Ascending aorta (tissue), 2 donors: Measurements from ENCODE around the gene MAFG. TPM values are rescaled to one million over a fixed set of nuclear protein-coding genes. Genes with fewer than 3 reads are reported as not detected.

ENCODE experiments used
- DNase-seq, 2 donors: peaks; one replicate each; pipeline ENCODE4 v3.0.0-alpha.2; 2019; ENCODE audit warnings: low spot score in 2 of 2
- H3K27ac ChIP-seq, 2 donors: fragments of 200-600 bp; sonication (generic); one replicate each; pipeline ENCODE4 v1.5.1; 2016 to 2017; ENCODE audit warnings: mild to moderate bottlenecking in 1 of 2
- H3K27me3 ChIP-seq: fragments of 200-600 bp; sonication (generic); one replicate; pipeline ENCODE4 v1.5.1; 2017
- H3K36me3 ChIP-seq, 2 donors: fragments of 200-600 bp; sonication (generic); one replicate each; pipeline ENCODE4 v1.5.1; 2016
- H3K4me1 ChIP-seq, 2 donors: fragments of 200-600 bp; sonication (generic); one replicate each; pipeline ENCODE4 v1.5.1; 2016 to 2017; ENCODE audit warnings: mild to moderate bottlenecking in 1 of 2
- H3K4me3 ChIP-seq, 2 donors: fragments of 200-600 bp; sonication (generic); one replicate each; pipeline ENCODE4 v1.5.1; 2016 to 2017; ENCODE audit warnings: mild to moderate bottlenecking in 1 of 2
- H3K9me3 ChIP-seq, 2 donors: fragments of 200-600 bp; sonication (generic); one replicate each; pipeline ENCODE4 v1.5.1; 2016
- intact Hi-C: fragments of 100-400 bp; cut with DNase I; formaldehyde crosslinking; loops from one replicate; pipeline ENCODE4 v1.15.1; 2023
- total RNA-seq: library from RNA; depleted of rRNA; stranded (reverse); fragments of >200 nt; gene quantifications from one replicate; pipeline ENCODE4 v1.1.0, GENCODE V29; 2016
- TF ChIP-seq, protein P1 (sequence below), 3 experiments: fragments of 200-600 bp in 2 of 3; fragments of 450-650 bp in 1 of 3; sonication (generic) in 2 of 3; IDR thresholded peaks; one replicate each; pipeline ENCODE4 v1.5.1; 2016 to 2019; ENCODE audit warnings: antibody characterized with exemption in 3 of 3, mild to moderate bottlenecking in 1 of 3, moderate library complexity in 1 of 3

MAFG gene
- total RNA-seq, 1 donor from 2014 or later: 28.7 TPM

DNA sequence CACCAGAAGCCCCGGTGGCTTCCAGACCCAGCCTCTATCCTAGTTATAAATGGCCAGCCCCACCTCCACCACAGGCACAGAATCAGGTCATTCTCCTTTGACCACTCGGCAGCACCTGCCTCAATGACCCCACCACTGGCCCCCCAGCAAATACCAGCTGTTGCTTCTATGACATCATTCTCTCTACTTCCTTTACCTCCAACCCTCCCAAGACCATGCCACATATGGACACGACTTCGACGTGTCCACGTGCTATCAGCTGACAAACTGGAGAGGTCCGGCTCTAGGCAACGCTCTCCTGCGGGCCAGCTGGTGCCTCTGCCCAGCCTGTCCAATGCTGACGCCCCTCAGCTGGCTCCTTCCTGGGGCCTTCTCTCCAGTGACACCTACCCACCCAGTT, 42.1 kb downstream of the MAFG start:
- Histone ChIP-seq H3K36me3 (peaks cover 45 to 55% of the 10 kb centered on the region in 2 donors), H3K4me3 (no peak overlapping the region), H3K4me1 (peaks cover 6 to 12% of the 10 kb centered on the region in 2 donors), H3K27me3 (no peaks in the 10 kb centered on the region), H3K9me3 (no peaks in the 10 kb centered on the region), H3K27ac (peak overlapping the region in 1 of 2 donors; percentile 48)
- TF ChIP-seq, protein P1, sequence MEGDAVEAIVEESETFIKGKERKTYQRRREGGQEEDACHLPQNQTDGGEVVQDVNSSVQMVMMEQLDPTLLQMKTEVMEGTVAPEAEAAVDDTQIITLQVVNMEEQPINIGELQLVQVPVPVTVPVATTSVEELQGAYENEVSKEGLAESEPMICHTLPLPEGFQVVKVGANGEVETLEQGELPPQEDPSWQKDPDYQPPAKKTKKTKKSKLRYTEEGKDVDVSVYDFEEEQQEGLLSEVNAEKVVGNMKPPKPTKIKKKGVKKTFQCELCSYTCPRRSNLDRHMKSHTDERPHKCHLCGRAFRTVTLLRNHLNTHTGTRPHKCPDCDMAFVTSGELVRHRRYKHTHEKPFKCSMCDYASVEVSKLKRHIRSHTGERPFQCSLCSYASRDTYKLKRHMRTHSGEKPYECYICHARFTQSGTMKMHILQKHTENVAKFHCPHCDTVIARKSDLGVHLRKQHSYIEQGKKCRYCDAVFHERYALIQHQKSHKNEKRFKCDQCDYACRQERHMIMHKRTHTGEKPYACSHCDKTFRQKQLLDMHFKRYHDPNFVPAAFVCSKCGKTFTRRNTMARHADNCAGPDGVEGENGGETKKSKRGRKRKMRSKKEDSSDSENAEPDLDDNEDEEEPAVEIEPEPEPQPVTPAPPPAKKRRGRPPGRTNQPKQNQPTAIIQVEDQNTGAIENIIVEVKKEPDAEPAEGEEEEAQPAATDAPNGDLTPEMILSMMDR (IDR thresholded peaks at IDR 0.05): no peak
- DNase-seq: no peak
- intact Hi-C loops: no loop called here

DNA sequence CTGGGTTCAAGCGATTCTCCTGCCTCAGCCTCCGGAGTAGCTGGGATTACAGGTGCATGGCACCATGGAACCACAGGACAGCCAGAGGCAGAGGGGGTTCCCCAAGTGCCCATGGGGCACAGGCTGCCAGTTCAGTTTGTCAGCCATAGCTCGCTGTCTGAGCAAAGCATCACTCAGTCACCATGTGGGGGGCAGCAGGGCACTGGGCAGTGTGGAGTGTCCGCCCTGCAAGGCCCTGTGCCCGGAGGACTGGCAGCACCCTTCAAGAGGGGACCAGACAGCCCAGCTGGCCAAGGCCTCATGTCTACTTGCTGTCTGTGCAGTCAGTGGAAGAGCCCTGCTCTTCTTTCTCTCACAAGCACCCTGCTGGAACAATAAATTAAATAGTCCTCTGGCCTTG, 42.6 kb downstream of the MAFG start:
- Histone ChIP-seq H3K36me3 (peaks cover 46 to 53% of the 10 kb centered on the region in 2 donors), H3K9me3 (no peaks in the 10 kb centered on the region), H3K27me3 (no peaks in the 10 kb centered on the region), H3K27ac (peak overlapping the region; percentile 27 to 48), H3K4me3 (no peak overlapping the region), H3K4me1 (peaks cover 1 to 7% of the 10 kb centered on the region in 2 donors)
- TF ChIP-seq, protein P1 (IDR thresholded peaks at IDR 0.05): no peak
- intact Hi-C loops: no loop called here
- DNase-seq: no peak

DNA sequence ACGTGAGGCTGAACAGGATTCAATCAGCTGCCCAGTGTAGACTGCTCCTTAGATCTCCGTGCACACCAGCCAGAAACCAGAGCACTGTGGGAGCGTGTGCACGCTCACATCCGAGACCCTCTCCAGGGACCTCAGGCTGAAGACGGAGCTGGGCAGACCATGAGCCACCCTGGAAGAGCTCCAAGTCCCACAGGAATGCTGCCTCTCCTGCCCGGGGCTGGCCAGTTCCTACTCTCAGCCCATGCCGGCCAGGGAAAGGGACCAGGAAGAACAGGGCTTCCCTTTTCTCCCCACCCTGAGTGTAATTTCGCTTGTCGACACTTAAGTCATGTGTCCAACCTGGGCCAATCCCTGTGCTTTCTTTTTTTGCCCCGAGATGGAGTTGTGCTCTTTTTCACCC, 43.0 kb downstream of the MAFG start:
- Histone ChIP-seq H3K27ac (peak overlapping the region; percentile 27 to 48), H3K36me3 (peaks cover 46 to 53% of the 10 kb centered on the region in 2 donors), H3K4me3 (no peak overlapping the region), H3K4me1 (peaks cover 0 to 5% of the 10 kb centered on the region in 2 donors), H3K9me3 (no peaks in the 10 kb centered on the region), H3K27me3 (no peaks in the 10 kb centered on the region)
- no peak for DNase-seq
- intact Hi-C loops: no loop called here
- TF ChIP-seq, protein P1 (IDR thresholded peaks at IDR 0.05): no peak

DNA sequence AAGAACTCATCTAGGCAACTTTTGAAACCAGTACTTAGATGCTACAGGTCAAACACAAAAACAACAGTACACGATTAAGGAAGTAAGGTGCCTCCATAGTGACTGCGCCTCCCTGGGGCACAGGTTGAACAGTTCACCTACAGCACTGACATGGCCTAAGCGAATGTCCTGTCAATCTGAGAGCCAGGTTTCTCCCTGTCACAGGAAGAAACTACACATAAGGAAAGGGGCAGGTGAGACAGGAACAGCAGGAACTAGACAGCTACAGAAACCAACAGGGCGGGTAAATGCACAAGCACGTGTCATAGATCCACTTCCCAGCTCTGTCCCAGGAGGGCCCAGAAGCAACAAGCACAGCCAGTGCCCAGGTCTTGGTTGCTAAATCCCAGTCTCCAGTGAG, 48.4 kb downstream of the MAFG start:
- no peaks in the 10 kb centered on the region for H3K27me3 ChIP-seq
- DNase-seq: no peak
- TF ChIP-seq, protein P1 (IDR thresholded peaks at IDR 0.05): no peak
- intact Hi-C loops: no loop called here
- no peaks in the 10 kb centered on the region for H3K9me3 ChIP-seq
- no peak overlapping the region for H3K27ac ChIP-seq
- H3K4me1 ChIP-seq: no peaks in the 10 kb centered on the region
- H3K4me3 ChIP-seq: no peak overlapping the region
- H3K36me3 ChIP-seq: peaks cover 15 to 24% of the 10 kb centered on the region in 2 donors

DNA sequence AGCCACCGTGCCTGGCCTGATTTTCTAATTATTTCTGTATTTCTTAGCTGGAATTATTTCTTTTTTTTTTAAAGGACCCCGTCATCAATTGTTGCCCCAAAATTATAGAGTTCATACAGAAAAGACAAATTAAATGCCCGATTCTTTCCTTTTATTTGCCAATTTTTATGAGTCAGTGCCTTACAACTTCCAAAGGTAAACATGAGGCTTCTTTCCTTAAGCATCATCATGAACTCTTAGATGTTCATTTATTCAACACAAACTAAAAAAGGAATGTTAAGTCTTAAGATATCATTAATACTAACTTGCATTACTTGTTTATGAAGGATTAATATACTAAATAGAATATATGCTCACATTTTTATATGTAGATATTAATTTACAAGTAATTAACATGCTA, 49.2 kb downstream of the MAFG start:
- TF ChIP-seq, protein P1 (IDR thresholded peaks at IDR 0.05): no peak
- Histone ChIP-seq H3K4me1 (no peaks in the 10 kb centered on the region), H3K27ac (no peak overlapping the region), H3K4me3 (no peak overlapping the region), H3K27me3 (no peaks in the 10 kb centered on the region), H3K36me3 (peaks cover 15 to 23% of the 10 kb centered on the region in 2 donors), H3K9me3 (no peaks in the 10 kb centered on the region)
- DNase-seq: no peak
- intact Hi-C loops: no loop called here

DNA sequence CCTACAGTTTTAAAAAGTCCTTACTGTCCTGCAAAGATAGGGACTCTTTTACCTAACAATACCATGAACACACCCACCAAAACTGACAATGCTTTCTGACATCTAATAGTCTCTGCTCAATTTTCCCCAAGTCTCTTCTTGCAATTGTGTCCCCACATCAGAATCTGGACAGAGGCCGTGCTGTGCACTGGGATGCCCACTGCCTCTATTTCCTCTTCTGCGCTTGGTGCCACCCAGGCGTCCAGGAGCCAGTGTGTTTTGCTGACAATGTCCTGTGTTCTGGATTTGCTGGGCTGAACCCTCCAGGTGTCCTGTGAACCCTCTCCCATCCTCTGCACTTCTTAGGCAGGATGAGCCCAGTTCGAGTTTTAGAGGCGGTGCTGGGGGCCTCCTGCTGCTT, 50.0 kb downstream of the MAFG start:
- Histone ChIP-seq H3K4me1 (peaks cover 0 to 3% of the 10 kb centered on the region in 2 donors), H3K9me3 (no peaks in the 10 kb centered on the region), H3K27me3 (no peaks in the 10 kb centered on the region), H3K27ac (no peak overlapping the region), H3K36me3 (peaks cover 15 to 16% of the 10 kb centered on the region in 2 donors), H3K4me3 (no peak overlapping the region)
- TF ChIP-seq, protein P1 (IDR thresholded peaks at IDR 0.05): no peak
- DNase-seq: no peak
- intact Hi-C loops: no loop called here
